Measurements from ENCODE around the gene CYP26C1. TPM values are rescaled to one million over a fixed set of nuclear protein-coding genes. Genes with fewer than 3 reads are reported as not detected.
A peak's percentile ranks its signal among the peaks of the same experiment; 100 is the strongest.

Gene CYP26C1
- total RNA-seq, 4 donors from 2014 or later, result under 0.01 to 0.39 (median under 0.01) TPM; not detected in 1

DNA sequence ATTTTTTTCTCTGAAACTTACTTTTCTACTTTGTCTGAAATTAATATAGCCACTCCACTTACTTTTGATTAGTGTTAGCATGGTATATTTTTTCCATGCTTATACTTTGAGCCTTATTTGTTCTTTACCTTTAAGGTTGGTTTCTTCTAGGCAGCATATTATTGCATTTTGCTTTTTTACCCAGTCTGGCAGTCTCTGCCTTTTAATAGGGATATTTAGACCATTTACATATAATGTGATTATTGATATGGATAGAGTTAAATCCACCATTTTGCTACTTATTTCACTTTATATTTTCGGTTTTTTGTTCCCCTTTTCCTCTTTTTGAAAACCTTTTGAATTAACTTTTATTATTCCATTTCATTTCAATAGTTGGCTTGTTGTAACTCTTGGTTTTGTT lies 43.4 kb downstream of the CYP26C1 start:
- H3K27ac ChIP-seq (replicated peaks in 1 of 4), result no peak overlapping the region
- no peaks in the 10 kb centered on the region for H3K9me3 ChIP-seq
- H3K4me1 ChIP-seq, result no peaks in the 10 kb centered on the region
- no peaks in the 10 kb centered on the region for H3K27me3 ChIP-seq
- WGBS, result 89% methylated on average over 1 of the region's 1 CpG
- TF ChIP-seq POLR2AphosphoS5 (IDR thresholded peaks at IDR 0.05), result no peak
- no peak for TF ChIP-seq CTCF (IDR thresholded peaks at IDR 0.05)
- no peak for TF ChIP-seq EP300 (IDR thresholded peaks at IDR 0.05)
- no peak for TF ChIP-seq POLR2A (IDR thresholded peaks at IDR 0.05; ENCODE audit: low read depth)
- intact Hi-C loops (cut with DNase I), result no loop called here
- DNase-seq (ENCODE audit: extremely low spot score), result no peak
- no peaks in the 10 kb centered on the region for H3K36me3 ChIP-seq
- H3K4me3 ChIP-seq, result no peak overlapping the region

DNA sequence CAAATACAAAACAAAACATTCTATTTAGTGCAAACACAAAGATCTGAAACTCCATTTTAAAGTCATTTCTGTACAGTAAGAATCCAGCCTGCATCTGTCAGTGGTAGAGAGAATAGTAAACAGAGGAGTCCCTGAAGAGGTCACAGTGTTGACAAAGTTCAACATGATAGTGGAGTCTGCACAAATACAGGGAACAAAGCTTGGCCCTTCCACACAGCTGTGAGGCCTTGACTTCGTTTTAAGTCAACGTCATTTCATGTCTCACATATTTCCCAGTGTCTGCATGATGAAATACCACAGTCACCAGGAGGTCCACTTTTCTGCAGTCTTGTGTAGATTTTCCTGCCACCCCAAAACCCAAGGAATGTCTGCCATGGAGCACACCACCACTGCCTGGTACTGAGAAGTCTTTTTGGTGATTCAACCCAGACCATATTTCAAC lies 46.1 kb downstream of the CYP26C1 start:
- no peak overlapping the region for H3K27ac ChIP-seq (replicated peaks in 1 of 4)
- H3K4me1 ChIP-seq, result no peaks in the 10 kb centered on the region
- no peaks in the 10 kb centered on the region for H3K9me3 ChIP-seq
- H3K4me3 ChIP-seq, result no peak overlapping the region
- TF ChIP-seq CTCF (IDR thresholded peaks at IDR 0.05) (no peak), POLR2AphosphoS5 (IDR thresholded peaks at IDR 0.05) (no peak), EP300 (IDR thresholded peaks at IDR 0.05) (no peak), POLR2A (IDR thresholded peaks at IDR 0.05; ENCODE audit: low read depth) (no peak)
- WGBS, result 39% methylated on average over 2 of the region's 2 CpGs
- H3K27me3 ChIP-seq, result no peaks in the 10 kb centered on the region
- peak; percentile 19 for DNase-seq (ENCODE audit: extremely low spot score)
- H3K36me3 ChIP-seq, result no peaks in the 10 kb centered on the region
- intact Hi-C loops (cut with DNase I), result no loop called here

DNA sequence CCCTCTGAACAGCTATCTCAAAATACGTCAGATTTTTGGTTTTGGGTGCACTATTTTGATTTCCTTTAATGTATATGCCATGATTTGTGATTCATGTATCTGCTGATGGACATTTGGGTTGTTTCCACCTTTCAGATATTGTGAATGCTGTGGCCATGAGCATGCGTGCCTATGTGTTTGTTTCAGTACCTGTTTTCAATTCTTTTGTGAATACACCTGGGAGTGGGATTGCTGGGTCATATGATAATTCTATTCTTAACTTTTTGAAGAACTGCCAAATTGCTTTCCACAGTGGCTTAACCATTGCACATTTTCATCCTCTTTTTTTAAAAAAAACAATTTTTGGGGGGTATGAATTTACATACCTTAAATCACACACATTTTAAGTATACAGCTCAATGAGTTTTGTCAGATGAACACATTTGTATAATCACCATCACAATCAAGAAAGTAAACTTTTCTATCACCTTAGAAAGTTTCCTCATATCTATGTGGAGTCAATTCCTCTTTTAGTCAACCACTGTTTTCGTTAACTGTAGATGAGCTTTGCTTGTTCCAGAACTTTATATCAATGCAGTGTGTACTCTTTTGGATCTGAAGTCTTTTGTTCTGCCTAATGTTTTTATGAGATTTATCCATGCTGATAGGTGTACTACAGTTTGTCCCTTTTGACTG lies 50.0 kb downstream of the CYP26C1 start:
- Histone ChIP-seq H3K9me3 (no peaks in the 10 kb centered on the region), H3K27me3 (no peaks in the 10 kb centered on the region), H3K27ac (replicated peaks in 1 of 4) (no peak overlapping the region), H3K4me3 (no peak overlapping the region), H3K36me3 (no peaks in the 10 kb centered on the region), H3K4me1 (no peaks in the 10 kb centered on the region)
- no peak for TF ChIP-seq POLR2AphosphoS5 (IDR thresholded peaks at IDR 0.05)
- 84% methylated on average over 3 of the region's 3 CpGs for WGBS
- intact Hi-C loops (cut with DNase I), result no loop called here
- no peak for DNase-seq (ENCODE audit: extremely low spot score)

DNA sequence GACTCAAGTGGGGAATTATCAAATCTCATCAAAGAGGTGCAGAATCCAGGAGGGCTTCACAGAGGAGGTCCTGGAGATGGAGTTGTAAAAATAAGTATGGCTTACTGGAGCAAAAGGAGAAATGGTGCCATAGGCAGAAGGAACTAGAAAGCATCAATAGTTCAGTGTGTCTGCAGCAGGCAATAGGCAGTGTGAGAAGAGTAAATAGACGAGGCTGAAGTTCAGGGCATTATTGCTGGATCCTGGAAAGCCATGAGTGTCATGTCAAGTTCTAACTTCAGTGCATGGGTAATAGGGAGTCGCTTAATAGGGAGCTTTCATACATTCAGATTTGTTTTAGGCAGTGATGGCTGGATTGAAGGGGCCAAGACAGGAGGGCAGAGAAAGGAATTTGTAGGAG lies 52.4 kb downstream of the CYP26C1 start:
- DNase-seq (ENCODE audit: extremely low spot score), result no peak
- no peaks in the 10 kb centered on the region for H3K36me3 ChIP-seq
- no peak overlapping the region for H3K4me3 ChIP-seq
- intact Hi-C loops (cut with DNase I), result no loop called here
- no peaks in the 10 kb centered on the region for H3K9me3 ChIP-seq
- 76% methylated on average over 2 of the region's 2 CpGs for WGBS
- no peak for TF ChIP-seq POLR2AphosphoS5 (IDR thresholded peaks at IDR 0.05)
- no peaks in the 10 kb centered on the region for H3K4me1 ChIP-seq
- H3K27me3 ChIP-seq, result no peaks in the 10 kb centered on the region
- no peak overlapping the region for H3K27ac ChIP-seq (replicated peaks in 1 of 4)

DNA sequence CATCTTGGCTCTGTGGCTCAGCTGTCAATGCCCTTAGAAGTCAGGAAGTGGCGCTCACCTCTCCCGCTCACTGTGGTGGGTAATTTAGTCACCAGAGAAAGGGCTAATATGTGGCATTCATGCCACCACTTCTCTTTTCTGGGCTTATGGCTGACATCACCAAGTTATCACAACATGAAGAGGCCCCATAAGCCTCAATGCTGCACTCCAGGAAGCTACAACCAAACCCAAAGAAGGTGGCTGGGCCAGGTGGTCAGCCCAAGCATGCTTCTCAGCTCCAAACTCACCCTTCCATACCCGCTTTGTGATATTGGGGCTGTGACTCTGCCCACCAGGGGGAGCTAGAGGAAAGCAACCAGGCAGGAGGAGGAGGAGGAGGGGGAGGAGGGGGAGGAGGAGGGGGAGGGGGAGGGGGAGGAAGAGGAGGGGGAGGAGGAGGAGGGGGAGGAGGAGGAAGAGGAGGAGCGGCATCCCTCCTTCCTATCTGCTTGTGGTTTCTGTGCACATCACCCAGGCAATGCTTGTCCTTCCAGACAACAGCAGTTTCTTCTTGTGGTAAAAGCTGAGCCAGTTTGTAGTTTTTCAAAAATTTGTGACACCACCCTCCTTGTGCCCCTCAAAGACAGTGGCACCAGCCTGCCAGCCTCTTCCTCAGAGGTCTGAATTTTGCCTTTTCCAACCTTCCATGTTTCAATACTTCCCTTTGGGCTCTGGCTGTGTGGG lies 55.2 kb downstream of the CYP26C1 start:
- Histone ChIP-seq H3K27me3 (no peaks in the 10 kb centered on the region), H3K4me3 (no peak overlapping the region), H3K36me3 (no peaks in the 10 kb centered on the region), H3K27ac (replicated peaks in 1 of 4) (no peak overlapping the region), H3K9me3 (no peaks in the 10 kb centered on the region), H3K4me1 (no peaks in the 10 kb centered on the region)
- no peak for DNase-seq (ENCODE audit: extremely low spot score)
- WGBS, result 68% methylated on average over 4 of the region's 4 CpGs
- intact Hi-C loops (cut with DNase I), result loop anchor here (5.0 kb wide), 1 partner anchor 171 kb away; no protein-coding TSS in a partner anchor
- TF ChIP-seq EP300 (IDR thresholded peaks at IDR 0.05) (no peak), POLR2AphosphoS5 (IDR thresholded peaks at IDR 0.05) (no peak), CTCF (IDR thresholded peaks at IDR 0.05) (peak; percentile 35 to 52 (median 39)), POLR2A (IDR thresholded peaks at IDR 0.05; ENCODE audit: low read depth) (no peak)

Other genes starting within 250 kb of the CYP26C1 start
- gene EXOC6, start 212.3 kb upstream of the CYP26C1 start, total RNA-seq, result 10 to 100 TPM; 14.1 to 34.9 (median 16.2) TPM
- not detected for gene CYP26A1, start 13.1 kb downstream of the CYP26C1 start, total RNA-seq